ENCODE measurements around the gene PPP1R37.

The PPP1R37 gene

GRCh38 chr19:45071545-45071938 lies 21.4 kb upstream of the PPP1R37 start:
- no peak for DNase-seq

GRCh38 chr19:45071969-45072790 lies 20.8 kb upstream of the PPP1R37 start:
- no peak for DNase-seq

- DNase-seq, result no peak
Measured at GRCh38 chr19:45074744-45075300, 18.2 kb upstream of the PPP1R37 start.

- no peak for DNase-seq
Measured at GRCh38 chr19:45075301-45076028, 17.5 kb upstream of the PPP1R37 start.

GRCh38 chr19:45076029-45076850 lies 16.7 kb upstream of the PPP1R37 start, which contains the start of gene ZNF296:
ZNF296 (minus strand) TSS chr19:45076478; CDS start chr19:45076373, 105 bp downstream.
- peak; percentile 34 for DNase-seq

- DNase-seq, result no peak
Measured at GRCh38 chr19:45076851-45077730, 15.9 kb upstream of the PPP1R37 start.

GRCh38 chr19:45078390-45079062 lies 14.5 kb upstream of the PPP1R37 start:
- no peak for DNase-seq

GRCh38 chr19:45079063-45079910 lies 13.7 kb upstream of the PPP1R37 start, which contains the start of gene GEMIN7:
GEMIN7 (plus strand) TSS chr19:45079260; CDS start chr19:45090115, 10,855 bp downstream.
- DNase-seq, result no peak

GRCh38 chr19:45079911-45080370 lies 13.0 kb upstream of the PPP1R37 start:
- DNase-seq, result no peak

GRCh38 chr19:45082170-45082569 lies 10.8 kb upstream of the PPP1R37 start:
- DNase-seq, result no peak

GRCh38 chr19:45086480-45086879 lies 6.5 kb upstream of the PPP1R37 start:
- no peak for DNase-seq

GRCh38 chr19:45087531-45087930 lies 5.4 kb upstream of the PPP1R37 start:
- DNase-seq, result no peak

GRCh38 chr19:45090034-45090433 lies 2.9 kb upstream of the PPP1R37 start:
- DNase-seq, result no peak

GRCh38 chr19:45090606-45091005 lies 2.4 kb upstream of the PPP1R37 start:
- no peak for DNase-seq

GRCh38 chr19:45091031-45091923 lies 1.7 kb upstream of the PPP1R37 start:
- peak; percentile 89 for DNase-seq

- no peak for DNase-seq
Measured at GRCh38 chr19:45094137-45094536, 1.2 kb downstream of the PPP1R37 start.

- no peak for DNase-seq
Measured at GRCh38 chr19:45094707-45095106, 1.7 kb downstream of the PPP1R37 start.

- DNase-seq, result no peak
Measured at GRCh38 chr19:45095496-45096413, 2.8 kb downstream of the PPP1R37 start.
